GM19351 (cell line): ENCODE data around the gene BACE2.

Source experiments
- ATAC-seq: cut with Tn5 transposase; IDR thresholded peaks from one replicate; pipeline ENCODE4 v1.9.1; 2021; ENCODE audit warnings: mild to moderate bottlenecking, moderate library complexity; ENCODE audit not compliant: unreplicated experiment

BACE2 gene

GRCh38 chr21:41147979-41148355 is 20.0 kb upstream of the BACE2 start:
- no peak for ATAC-seq

DNA sequence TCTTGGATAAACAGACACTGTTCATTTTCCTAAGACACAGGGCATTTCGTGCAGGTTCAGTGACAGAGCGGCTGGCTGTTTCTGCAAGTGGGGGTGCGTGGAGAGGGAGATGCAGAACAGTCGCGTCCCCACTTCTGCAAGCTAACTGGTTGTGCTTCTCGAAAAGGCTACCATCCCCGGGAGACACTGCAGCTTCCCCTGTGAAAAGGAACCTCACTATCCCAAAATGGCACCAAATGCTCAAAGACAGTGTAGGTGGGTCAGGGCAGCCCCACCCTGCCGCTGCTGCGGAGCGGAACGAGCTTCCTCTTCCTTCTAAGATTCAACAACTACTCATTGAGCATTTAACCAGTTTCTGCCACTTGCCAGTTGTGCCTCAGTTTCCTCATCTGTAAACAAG is 19.2 kb upstream of the BACE2 start:
- ATAC-seq, result no peak

GRCh38 chr21:41149199-41149598 is 18.8 kb upstream of the BACE2 start:
- ATAC-seq, result no peak

DNA sequence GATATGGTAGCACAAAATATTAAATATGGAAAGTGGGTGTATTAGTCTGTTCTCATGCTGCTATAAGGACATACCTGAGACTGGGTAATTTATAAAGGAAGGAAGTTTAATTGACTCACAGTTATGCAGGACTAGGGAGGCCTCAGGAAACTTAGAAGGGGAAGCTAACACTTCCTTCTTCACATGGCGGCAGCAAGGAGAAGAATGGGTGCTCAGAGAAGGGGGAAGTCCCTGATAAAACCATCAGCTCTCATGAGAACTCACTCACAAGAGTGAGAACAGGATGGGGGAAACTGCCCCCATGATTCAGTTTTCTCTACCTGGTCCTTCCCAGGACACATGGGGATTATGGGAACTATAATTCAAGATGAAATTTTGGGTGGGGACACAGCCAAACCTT is 15.8 kb upstream of the BACE2 start:
- no peak for ATAC-seq

GRCh38 chr21:41153443-41153842 is 14.5 kb upstream of the BACE2 start:
- ATAC-seq, result no peak

DNA sequence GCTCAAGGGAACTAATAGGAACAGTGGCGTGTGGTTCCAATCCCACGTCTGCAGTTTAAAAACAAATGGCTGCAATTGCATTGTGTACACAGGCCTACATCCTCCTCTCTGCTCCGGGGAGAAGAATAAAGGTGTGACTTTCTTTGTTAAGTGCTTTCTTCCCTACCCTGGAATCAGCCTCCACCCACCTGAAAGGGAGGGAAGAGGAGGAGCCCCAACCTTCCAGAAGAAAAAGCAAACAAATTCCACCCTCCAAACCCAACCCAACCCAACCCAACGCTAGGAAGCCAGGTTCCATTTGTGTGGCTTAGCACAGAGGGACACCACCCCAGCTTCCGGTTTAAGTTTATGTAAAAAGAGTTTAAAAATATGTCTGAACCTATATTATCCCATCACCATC is 11.8 kb upstream of the BACE2 start:
- ATAC-seq, result no peak

DNA sequence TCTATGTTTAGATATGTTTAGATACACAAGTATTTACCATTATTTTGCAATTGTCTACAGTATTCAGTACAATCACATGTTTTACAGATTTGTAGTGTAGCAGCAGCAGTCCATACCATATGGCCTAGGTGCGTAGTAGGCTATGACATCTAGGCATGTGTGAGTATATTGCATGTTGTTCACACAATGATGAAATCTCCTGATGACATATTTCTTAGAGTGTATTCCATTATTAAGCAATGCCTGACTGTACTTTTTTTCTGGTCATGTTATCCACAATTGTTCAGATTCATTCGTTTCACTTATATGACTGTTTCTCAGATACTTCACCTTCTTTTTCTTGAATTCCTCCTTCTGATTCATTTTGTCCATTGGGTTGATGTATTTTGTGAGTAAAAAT is 9.9 kb upstream of the BACE2 start:
- no peak for ATAC-seq

DNA sequence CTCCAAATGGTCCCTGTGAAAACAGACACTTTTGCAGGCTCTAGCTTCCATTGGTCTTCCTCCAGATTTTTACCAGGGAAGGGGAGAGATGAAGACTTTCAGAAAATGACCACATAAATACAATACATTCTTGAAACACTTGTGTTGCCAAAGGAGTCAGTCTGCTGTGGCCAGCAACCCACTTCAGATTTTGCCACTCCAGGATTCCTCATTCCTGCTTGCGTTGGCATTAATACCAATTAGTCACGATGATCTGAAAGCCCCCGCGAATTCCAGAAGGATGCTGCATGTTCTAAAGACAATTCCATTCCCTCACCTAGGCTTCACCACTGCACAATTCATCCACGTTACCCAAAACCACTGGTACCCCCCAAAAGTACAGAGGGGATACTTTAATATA is 7.9 kb upstream of the BACE2 start:
- ATAC-seq, result no peak

DNA sequence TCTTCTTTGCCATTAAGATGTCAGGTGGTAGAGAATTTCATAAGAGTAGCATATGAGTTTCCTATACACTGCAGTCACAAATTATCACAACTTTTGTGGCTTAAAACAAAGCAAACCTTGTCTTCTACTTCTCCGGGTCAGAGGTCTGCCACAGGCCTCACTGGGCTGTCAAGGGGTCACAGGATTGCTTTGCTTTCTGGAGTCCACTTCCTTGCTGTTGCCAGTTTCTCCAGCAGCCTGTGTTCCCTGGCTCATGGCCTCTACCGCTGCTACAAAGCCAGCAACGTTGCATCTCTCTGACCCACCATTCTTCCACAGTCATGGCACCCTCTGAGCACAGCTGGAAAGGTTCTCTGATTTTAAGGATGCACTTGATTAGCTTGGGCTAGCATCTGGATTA is 6.5 kb upstream of the BACE2 start:
- ATAC-seq, result no peak

GRCh38 chr21:41162096-41162495 is 5.9 kb upstream of the BACE2 start:
- no peak for ATAC-seq

DNA sequence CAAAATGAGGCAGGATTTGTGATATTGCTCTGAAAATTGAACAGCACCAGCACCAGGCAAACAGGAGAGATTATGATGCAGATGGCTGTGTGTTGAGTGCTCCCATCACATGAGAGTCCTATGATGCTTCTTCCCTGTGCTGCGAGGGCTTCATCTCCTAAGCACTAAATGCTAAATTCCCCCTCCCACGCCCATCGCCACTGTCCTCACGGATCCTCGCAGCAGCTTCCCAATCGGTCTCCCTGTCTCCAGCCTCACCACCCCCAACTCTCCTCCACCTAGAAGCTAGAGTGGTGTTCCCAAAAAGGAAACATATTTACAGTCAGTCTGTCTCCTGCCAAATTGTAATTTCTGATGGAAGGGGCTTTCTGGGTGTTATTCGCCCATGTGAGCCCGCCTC is 4.9 kb upstream of the BACE2 start:
- no peak for ATAC-seq

DNA sequence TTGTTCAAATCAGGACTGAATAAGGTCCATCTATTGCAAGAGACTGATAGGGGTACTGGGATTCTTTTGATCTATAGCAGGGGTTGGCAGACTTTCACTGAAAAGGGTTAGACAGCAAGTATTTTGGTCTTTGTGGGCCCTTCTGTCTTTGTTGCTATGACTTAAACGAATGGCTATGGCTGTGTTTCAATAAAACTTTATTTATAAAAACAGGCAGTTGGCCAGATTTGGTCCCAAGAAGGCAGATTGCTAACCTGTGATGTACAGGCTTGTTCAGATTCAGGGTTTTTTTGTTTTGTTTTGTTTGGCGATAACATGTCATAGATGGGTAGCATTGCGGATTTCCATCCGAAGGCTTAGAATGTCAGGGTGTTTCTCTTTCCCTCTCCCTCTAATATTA is 3.9 kb upstream of the BACE2 start:
- ATAC-seq, result no peak

DNA sequence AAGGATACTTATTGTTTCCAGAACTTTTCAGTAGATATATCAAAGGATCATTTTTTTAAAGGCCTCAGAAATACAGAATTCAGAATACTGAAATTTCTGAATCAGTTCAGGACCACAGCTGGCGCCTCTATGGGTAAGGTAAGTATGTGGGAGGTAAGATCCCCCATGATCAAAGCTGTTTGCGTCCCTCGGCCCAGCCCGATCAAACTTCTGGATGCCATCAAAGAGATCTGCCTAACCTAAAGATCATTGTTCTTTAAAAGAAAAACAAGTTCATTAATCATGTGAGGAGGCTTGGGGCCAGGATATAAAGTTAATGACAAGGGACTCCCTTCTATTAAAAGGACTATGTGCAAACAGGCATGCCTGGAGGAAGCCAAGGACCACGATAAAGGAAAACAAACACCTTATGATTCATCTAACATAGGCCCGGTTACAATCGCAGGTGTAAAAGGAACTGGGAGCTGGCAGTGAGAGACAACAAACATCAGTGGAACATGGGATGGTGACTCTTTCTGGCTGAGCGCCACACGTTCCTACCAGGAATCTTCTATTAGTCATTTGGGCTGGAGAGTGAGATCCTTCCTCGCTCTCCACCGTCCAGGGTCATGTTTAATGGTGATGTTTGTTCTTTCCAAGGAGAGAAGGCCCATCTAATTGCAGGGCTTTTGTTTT is 2.8 kb upstream of the BACE2 start:
- no peak for ATAC-seq

- no peak for ATAC-seq
Measured at GRCh38 chr21:41166884-41167283, 1.1 kb upstream of the BACE2 start.

DNA sequence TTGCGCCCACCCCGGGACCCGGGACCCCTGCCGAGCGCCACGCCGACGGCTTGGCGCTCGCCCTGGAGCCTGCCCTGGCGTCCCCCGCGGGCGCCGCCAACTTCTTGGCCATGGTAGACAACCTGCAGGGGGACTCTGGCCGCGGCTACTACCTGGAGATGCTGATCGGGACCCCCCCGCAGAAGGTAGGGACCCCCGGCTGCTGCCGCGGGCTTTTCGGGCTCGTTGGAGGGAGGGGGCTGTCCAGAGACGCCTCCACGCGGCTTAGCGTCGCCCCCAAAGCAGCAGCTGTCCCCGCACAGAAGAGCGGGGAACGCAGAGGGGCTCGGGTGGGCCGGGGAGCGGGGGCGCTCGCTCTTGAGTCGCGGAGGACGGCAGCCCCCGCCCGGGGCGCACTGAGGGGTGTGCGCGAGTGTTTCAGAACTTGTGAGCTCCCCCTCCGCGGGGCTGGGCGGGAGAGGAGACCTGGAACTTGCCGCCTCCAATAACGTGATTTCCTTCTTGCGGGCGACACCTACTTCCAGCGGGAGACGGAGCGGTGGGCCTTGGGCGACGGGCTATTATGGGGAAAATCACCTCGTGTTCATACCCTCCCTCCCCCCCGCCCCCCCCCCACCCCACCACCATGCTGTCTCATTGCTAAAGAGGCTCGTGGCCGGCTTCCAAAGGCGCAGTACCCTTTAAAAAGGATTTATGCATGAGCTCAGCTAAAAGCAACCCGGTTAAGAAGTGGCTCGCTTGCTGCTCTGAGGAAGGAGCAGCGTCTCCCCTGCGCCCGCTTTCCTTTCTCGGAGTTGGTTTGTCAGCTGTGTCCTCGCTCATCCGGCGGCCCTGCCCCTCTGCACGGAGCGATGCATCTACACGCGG is 664 bp downstream of the BACE2 start:
- no peak for ATAC-seq

DNA sequence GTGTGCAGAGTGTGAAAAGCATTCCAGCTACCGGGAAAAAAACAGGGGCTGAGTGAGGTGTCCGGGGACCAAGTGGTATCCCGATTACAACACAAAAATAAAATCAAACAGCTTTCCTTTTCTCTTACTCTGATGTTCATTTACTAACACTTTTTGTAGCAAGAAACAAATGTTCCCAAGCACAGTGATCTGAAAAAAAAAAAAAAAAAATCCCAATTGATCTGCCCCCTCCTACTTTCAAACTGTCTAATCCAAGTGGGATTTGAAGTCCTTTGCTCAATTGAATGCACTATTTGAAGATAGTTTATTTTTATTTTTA is 1.3 kb downstream of the BACE2 start:
- no peak for ATAC-seq

DNA sequence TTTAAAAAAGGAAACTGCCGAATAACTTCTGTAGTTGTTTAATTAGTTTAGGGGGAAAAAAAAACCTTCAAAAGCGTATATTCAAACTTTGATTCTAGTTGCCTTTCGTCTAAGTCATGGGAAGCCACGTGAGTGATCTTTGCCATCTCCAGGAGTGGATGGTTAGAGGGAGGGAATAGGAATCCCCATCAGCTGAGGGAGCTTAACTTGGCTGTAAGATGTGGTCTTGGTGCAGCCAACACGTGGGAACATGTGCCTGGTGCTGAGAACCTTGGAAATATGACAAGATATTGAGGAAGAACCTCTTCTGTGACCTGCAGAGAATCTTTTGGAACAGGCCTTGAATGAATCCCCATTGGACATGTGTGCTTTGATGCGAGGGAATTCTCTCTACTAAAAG is 1.7 kb downstream of the BACE2 start:
- no peak for ATAC-seq

- peak; percentile 55 for ATAC-seq
Measured at GRCh38 chr21:41170442-41170841, 2.5 kb downstream of the BACE2 start.

GRCh38 chr21:41170859-41171609 is 3.1 kb downstream of the BACE2 start:
- no peak for ATAC-seq

GRCh38 chr21:41175080-41175479 is 7.1 kb downstream of the BACE2 start:
- ATAC-seq, result no peak

DNA sequence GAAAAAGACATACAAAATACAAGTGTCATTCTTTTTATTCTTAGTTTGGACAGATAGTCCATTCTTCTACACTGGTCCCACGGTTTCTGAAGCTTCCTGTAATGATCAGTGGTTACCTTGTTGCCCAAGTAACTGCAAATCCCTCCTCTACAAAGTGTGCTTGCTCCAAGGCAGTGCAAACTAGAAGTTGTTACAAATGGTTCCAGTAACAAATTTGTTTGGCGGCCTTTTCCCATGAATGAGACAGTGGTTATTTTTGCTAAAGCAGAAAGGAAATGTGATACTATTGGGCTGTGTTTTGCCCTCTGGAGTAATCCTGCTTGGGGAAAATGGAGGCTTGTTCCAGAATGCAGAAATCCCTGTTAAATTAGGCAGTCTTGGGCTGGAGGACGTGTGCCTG is 8.9 kb downstream of the BACE2 start:
- ATAC-seq, result no peak

DNA sequence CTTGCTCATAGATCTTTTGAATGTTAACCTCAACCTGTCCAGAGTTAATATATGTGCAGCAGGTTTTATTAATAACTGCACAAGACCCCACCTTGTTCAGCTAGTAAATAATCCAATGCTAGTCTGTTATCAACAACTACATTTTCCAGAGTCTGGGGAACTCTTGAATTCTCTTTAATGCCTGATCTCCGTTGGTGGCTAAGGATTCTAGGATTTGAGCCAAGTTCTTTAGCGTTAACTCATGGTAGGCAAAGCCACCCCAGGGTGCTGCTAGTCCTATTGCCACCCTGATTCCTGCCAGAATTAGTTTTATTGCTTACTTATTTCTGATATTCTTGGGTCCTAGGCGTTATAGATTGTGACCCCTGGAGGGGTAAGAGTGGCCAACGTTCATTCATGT is 12.8 kb downstream of the BACE2 start:
- no peak for ATAC-seq
